G401 (cell line): Measurements from ENCODE around the gene CDH3. TPM values are rescaled to one million over a fixed set of nuclear protein-coding genes. Genes with fewer than 3 reads are reported as not detected.

Experiments used
- DNase-seq: peaks from one replicate; pipeline ENCODE4 v3.0.0-alpha.2; 2015; ENCODE audit warnings: low spot score
- in situ Hi-C: cut with HindIII; loops from 2 replicates; pipeline ENCODE4 v1.10.0; 2016; ENCODE audit warnings: low sequenced_read_pairs, mixed read lengths
- total RNA-seq: library from RNA; depleted of rRNA; stranded (reverse); fragments of >200 nt; shearing (Covaris generic); gene quantifications from 2 replicates; pipeline ENCODE4 v1.2.3, GENCODE V29; 2014; rRNA removed

CDH3 gene
- total RNA-seq = 0.10 TPM in 1 of 2 replicates, not detected in the other

GRCh38 chr16:68644715-68645493 lies at the start of gene CDH3:
CDH3 (plus strand) TSS chr16:68645310; CDS start chr16:68645380, 70 bp downstream.
- in situ Hi-C loops = no loop called here
- DNase-seq = peak; percentile 3

GRCh38 chr16:68596266-68596665 lies 48.8 kb upstream of the CDH3 start:
- in situ Hi-C loops = no loop called here
- DNase-seq = no peak

GRCh38 chr16:68599586-68599985 lies 45.5 kb upstream of the CDH3 start:
- DNase-seq = no peak
- in situ Hi-C loops = no loop called here

- in situ Hi-C loops = no loop called here
- no peak for DNase-seq
Measured at GRCh38 chr16:68605746-68606145, 39.4 kb upstream of the CDH3 start.

GRCh38 chr16:68607443-68607842 lies 37.7 kb upstream of the CDH3 start:
- no peak for DNase-seq
- in situ Hi-C loops = no loop called here

- no peak for DNase-seq
- in situ Hi-C loops = no loop called here
Measured at GRCh38 chr16:68608330-68608729, 36.8 kb upstream of the CDH3 start.

GRCh38 chr16:68612996-68613395 lies 32.1 kb upstream of the CDH3 start:
- in situ Hi-C loops = no loop called here
- no peak for DNase-seq

GRCh38 chr16:68617734-68618133 lies 27.4 kb upstream of the CDH3 start:
- in situ Hi-C loops = no loop called here

GRCh38 chr16:68626557-68626956 lies 18.6 kb upstream of the CDH3 start:
- in situ Hi-C loops = no loop called here
- DNase-seq = no peak

More at GRCh38 chr16:68617734-68618133, 27.4 kb upstream of the CDH3 start:
- no peak for DNase-seq

- DNase-seq = no peak
- in situ Hi-C loops = no loop called here
Measured at GRCh38 chr16:68627951-68628425, 17.1 kb upstream of the CDH3 start.

- DNase-seq = no peak
Measured at GRCh38 chr16:68629351-68629910, 15.7 kb upstream of the CDH3 start.

GRCh38 chr16:68636064-68636560 lies 9.0 kb upstream of the CDH3 start:
- DNase-seq = no peak
- in situ Hi-C loops = no loop called here

More at GRCh38 chr16:68629351-68629910, 15.7 kb upstream of the CDH3 start:
- in situ Hi-C loops = no loop called here

GRCh38 chr16:68636818-68637217 lies 8.3 kb upstream of the CDH3 start:
- DNase-seq = no peak
- in situ Hi-C loops = no loop called here

GRCh38 chr16:68640972-68641371 lies 4.1 kb upstream of the CDH3 start:
- in situ Hi-C loops = no loop called here
- no peak for DNase-seq

- no peak for DNase-seq
Measured at GRCh38 chr16:68642047-68642435, 3.1 kb upstream of the CDH3 start.

GRCh38 chr16:68642436-68643101 lies 2.5 kb upstream of the CDH3 start:
- no peak for DNase-seq
- in situ Hi-C loops = no loop called here

More at GRCh38 chr16:68642047-68642435, 3.1 kb upstream of the CDH3 start:
- in situ Hi-C loops = no loop called here

GRCh38 chr16:68643227-68643626 lies 1.9 kb upstream of the CDH3 start:
- no peak for DNase-seq
- in situ Hi-C loops = no loop called here

GRCh38 chr16:68643847-68644246 lies 1.3 kb upstream of the CDH3 start:
- DNase-seq = no peak
- in situ Hi-C loops = no loop called here

GRCh38 chr16:68644296-68644695 lies 814 bp upstream of the CDH3 start:
- no peak for DNase-seq
- in situ Hi-C loops = no loop called here
